ENCODE results near the gene KCNK3.

The KCNK3 gene

DNA sequence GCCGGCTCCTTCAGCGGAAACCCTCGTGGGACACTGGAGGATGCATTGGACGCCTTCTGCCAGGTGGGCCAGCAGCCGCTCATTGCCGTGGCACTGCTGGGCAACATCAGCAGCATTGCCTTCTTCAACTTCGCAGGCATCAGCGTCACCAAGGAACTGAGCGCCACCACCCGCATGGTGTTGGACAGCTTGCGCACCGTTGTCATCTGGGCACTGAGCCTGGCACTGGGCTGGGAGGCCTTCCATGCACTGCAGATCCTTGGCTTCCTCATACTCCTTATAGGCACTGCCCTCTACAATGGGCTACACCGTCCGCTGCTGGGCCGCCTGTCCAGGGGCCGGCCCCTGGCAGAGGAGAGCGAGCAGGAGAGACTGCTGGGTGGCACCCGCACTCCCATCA, 85.6 kb downstream of the KCNK3 start:
- no peak overlapping the region for H3K4me3 ChIP-seq (replicated peaks; ENCODE audit: low read depth, low read length)
- TF ChIP-seq, protein P1, sequence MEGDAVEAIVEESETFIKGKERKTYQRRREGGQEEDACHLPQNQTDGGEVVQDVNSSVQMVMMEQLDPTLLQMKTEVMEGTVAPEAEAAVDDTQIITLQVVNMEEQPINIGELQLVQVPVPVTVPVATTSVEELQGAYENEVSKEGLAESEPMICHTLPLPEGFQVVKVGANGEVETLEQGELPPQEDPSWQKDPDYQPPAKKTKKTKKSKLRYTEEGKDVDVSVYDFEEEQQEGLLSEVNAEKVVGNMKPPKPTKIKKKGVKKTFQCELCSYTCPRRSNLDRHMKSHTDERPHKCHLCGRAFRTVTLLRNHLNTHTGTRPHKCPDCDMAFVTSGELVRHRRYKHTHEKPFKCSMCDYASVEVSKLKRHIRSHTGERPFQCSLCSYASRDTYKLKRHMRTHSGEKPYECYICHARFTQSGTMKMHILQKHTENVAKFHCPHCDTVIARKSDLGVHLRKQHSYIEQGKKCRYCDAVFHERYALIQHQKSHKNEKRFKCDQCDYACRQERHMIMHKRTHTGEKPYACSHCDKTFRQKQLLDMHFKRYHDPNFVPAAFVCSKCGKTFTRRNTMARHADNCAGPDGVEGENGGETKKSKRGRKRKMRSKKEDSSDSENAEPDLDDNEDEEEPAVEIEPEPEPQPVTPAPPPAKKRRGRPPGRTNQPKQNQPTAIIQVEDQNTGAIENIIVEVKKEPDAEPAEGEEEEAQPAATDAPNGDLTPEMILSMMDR (IDR thresholded peaks at IDR 0.05; ENCODE audit: low read length, missing control alignments), result no peak
- DNase-seq (ENCODE audit: low read depth), result no peak

DNA sequence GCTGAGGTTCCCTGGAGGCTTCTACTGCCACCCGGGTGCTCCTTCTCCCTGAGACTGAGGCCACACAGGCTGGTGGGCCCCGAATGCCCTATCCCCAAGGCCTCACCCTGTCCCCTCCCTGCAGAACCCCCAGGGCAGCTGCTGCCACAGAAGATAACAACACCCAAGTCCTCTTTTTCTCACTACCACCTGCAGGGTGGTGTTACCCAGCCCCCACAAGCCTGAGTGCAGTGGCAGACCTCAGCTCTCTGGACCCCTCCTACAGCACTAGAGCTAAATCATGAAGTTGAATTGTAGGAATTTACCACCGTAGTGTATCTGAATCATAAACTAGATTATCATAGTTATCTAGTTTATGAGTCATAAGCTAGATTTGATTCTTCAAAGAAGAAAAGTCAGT, 86.0 kb downstream of the KCNK3 start:
- TF ChIP-seq, protein P1 (IDR thresholded peaks at IDR 0.05; ENCODE audit: low read length, missing control alignments), result no peak
- H3K4me3 ChIP-seq (replicated peaks; ENCODE audit: low read depth, low read length), result no peak overlapping the region
- no peak for DNase-seq (ENCODE audit: low read depth)

DNA sequence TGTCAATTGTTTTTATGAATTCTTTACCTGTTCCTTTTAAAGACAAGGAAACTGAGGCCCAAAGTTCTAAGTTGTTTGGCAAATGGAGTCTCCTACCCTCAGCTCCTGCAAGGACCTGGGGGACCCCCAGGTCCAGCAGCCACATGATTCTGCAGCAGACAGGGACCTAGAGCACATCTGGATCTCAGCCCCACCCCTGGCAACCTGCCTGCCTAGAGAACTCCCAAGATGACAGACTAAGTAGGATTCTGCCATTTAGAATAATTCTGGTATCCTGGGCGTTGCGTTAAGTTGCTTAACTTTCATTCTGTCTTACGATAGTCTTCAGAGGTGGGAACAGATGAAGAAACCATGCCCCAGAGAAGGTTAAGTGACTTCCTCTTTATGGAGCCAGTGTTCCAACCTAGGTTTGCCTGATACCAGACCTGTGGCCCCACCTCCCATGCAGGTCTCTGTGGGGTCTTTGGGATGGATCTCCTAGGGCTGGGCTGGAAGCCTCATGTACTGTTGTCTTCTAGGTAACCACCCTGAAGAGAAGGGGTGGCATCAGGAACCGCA, 87.8 kb downstream of the KCNK3 start:
- DNase-seq (ENCODE audit: low read depth), result no peak
- TF ChIP-seq, protein P1 (IDR thresholded peaks at IDR 0.05; ENCODE audit: low read length, missing control alignments), result no peak
- H3K4me3 ChIP-seq (replicated peaks; ENCODE audit: low read depth, low read length), result no peak overlapping the region
